ENCODE results near the gene TDRD15.

DNA sequence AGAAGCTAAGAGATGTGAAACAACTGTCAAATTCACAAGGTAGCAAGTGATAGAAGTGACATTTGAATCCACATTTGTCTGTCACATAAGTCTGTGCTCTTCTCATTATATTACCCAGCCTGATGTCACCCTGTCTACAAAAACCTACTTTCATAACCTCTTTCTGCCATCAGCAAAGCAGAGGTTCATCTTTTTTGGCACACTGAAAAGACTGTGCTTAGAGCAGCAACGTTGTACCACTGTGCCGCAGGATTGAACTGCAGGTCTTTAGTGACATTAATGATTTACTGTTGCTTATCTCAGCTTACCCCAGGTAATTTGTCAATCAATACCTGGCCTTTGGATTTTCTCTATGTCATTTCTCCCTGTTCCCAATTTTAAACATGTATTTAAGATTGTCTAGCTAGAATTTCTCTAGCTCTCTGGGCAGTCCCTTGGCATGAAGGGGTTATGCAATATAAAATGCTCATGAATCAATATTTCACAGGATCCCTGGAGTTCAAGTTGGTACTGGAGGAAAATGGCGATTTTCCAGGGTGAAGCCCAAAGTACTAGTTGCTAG, 31.4 kb upstream of the TDRD15 start:
- no peak for TF ChIP-seq POLR2A (IDR thresholded peaks at IDR 0.05)
- TF ChIP-seq, protein P1, sequence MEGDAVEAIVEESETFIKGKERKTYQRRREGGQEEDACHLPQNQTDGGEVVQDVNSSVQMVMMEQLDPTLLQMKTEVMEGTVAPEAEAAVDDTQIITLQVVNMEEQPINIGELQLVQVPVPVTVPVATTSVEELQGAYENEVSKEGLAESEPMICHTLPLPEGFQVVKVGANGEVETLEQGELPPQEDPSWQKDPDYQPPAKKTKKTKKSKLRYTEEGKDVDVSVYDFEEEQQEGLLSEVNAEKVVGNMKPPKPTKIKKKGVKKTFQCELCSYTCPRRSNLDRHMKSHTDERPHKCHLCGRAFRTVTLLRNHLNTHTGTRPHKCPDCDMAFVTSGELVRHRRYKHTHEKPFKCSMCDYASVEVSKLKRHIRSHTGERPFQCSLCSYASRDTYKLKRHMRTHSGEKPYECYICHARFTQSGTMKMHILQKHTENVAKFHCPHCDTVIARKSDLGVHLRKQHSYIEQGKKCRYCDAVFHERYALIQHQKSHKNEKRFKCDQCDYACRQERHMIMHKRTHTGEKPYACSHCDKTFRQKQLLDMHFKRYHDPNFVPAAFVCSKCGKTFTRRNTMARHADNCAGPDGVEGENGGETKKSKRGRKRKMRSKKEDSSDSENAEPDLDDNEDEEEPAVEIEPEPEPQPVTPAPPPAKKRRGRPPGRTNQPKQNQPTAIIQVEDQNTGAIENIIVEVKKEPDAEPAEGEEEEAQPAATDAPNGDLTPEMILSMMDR (IDR thresholded peaks at IDR 0.05) = no peak

Measured in body of pancreas (tissue), 4 donors.